B cell (primary cell): ENCODE data around the gene OMA1. TPM values are rescaled to one million over a fixed set of nuclear protein-coding genes. Genes with fewer than 3 reads are reported as not detected.

ENCODE experiments used
- ATAC-seq: fragments of 200-7000 bp; cut with Tn5 transposase; one replicate; pipeline ENCODE4 v1.10.0; 2021; ENCODE audit warnings: low read depth, mild to moderate bottlenecking, moderate number of reproducible peaks, moderate library complexity
- CTCF ChIA-PET: fragments of 350-600 bp; sonication (Branson Sonifier 250); formaldehyde crosslinking; loops from one replicate; lab custom pipeline; 2021; ENCODE audit warnings: antibody characterized with exemption, inconsistent platforms; lab: Charles Lee
- POLR2A ChIA-PET: fragments of 350-600 bp; sonication (Branson Sonifier 250); formaldehyde crosslinking; loops from one replicate; lab custom pipeline; 2021; ENCODE audit warnings: antibody characterized with exemption; lab: Charles Lee
- DNase-seq: peaks from one replicate; pipeline ENCODE4 v3.0.0; 2013
- H2AFZ ChIP-seq: 2 replicates; pipeline ENCODE4 v1.6.1; 2012; ENCODE audit warnings: mild to moderate bottlenecking, low read depth, low read length; ENCODE audit not compliant: insufficient read depth, poor library complexity, severe bottlenecking
- H3K27ac ChIP-seq, 2 donors: 1 replicate in 1 of 2; 2 replicates in 1 of 2; pipeline ENCODE4 v1.5.1; 2012 to 2013; ENCODE audit warnings: low read length in 2 of 2, mild to moderate bottlenecking in 2 of 2, moderate library complexity in 1 of 2
- H3K27me3 ChIP-seq, 4 experiments: fragments of 200-600 bp in 1 of 4; sonication (generic) in 1 of 4; replicated peaks in 1 of 4; 1 replicate in 2 of 4; 2 replicates in 2 of 4; pipeline versions ENCODE4 v1.6.1 to v1.7.0; 2013 to 2016; ENCODE audit warnings: low read length in 3 of 4, mild to moderate bottlenecking in 2 of 4, mixed read lengths in 1 of 4, moderate library complexity in 1 of 4; ENCODE audit not compliant: insufficient read depth in 4 of 4, control insufficient read depth in 3 of 4; ENCODE audit errors: control extremely low read depth in 1 of 4
- H3K36me3 ChIP-seq, 2 experiments: replicated peaks in 1 of 2; 1 replicate in 1 of 2; 2 replicates in 1 of 2; pipeline versions ENCODE4 v1.6.1 to v1.7.1; 2013; ENCODE audit warnings: low read length in 1 of 2; ENCODE audit not compliant: insufficient read depth in 2 of 2, control insufficient read depth in 1 of 2; ENCODE audit errors: control extremely low read depth in 1 of 2, extremely low read depth in 1 of 2
- H3K4me1 ChIP-seq, 2 donors: fragments of 200-600 bp in 1 of 2; sonication (generic) in 1 of 2; 1 replicate in 1 of 2; 2 replicates in 1 of 2; pipeline versions ENCODE4 v1.5.1 to v1.6.1; 2013 to 2017; ENCODE audit warnings: low read length in 2 of 2; ENCODE audit not compliant: control insufficient read depth in 2 of 2, insufficient read depth in 2 of 2
- H3K4me2 ChIP-seq: replicated peaks from 2 replicates; pipeline ENCODE3; 2012; ENCODE audit warnings: mild to moderate bottlenecking, low read depth, low read length; ENCODE audit not compliant: poor library complexity, severe bottlenecking
- H3K4me3 ChIP-seq, 5 experiments: fragments of 200-600 bp in 1 of 5; sonication (generic) in 1 of 5; 1 replicate in 3 of 5; 2 replicates in 2 of 5; pipeline versions ENCODE4 v1.5.1 to v1.7.0; 2011 to 2016; ENCODE audit warnings: low read length in 4 of 5, mild to moderate bottlenecking in 4 of 5, low read depth in 2 of 5, control low read depth in 1 of 5, moderate library complexity in 1 of 5; ENCODE audit not compliant: insufficient read depth in 1 of 5; ENCODE audit errors: control extremely low read depth in 1 of 5, extremely low read depth in 1 of 5
- H3K79me2 ChIP-seq: fragments of 200-600 bp; sonication (generic); one replicate; pipeline ENCODE4 v1.6.0; 2016; ENCODE audit warnings: low read length; ENCODE audit not compliant: control insufficient read depth, insufficient read depth
- H3K9ac ChIP-seq: fragments of 200-600 bp; sonication (generic); 2 replicates; pipeline ENCODE4 v1.6.1; 2017; ENCODE audit warnings: mild to moderate bottlenecking, low read length, moderate library complexity
- H3K9me3 ChIP-seq, 3 donors: one replicate each; pipeline versions ENCODE4 v1.6.1 to v1.7.1; 2013; ENCODE audit warnings: low read length in 2 of 3; ENCODE audit not compliant: control insufficient read depth in 2 of 3, insufficient read depth in 1 of 3; ENCODE audit errors: control extremely low read depth in 1 of 3
- H4K20me1 ChIP-seq: 2 replicates; pipeline ENCODE4 v1.6.0; 2012; ENCODE audit warnings: mild to moderate bottlenecking, low read length; ENCODE audit not compliant: insufficient read depth, control insufficient read depth, poor library complexity, severe bottlenecking
- H3K27ac Mint-ChIP-seq: one replicate; pipeline ENCODE4 v1.8.0; 2021; ENCODE audit warnings: mixed read lengths
- H3K27me3 Mint-ChIP-seq: one replicate; pipeline ENCODE4 v1.8.0; 2021; ENCODE audit warnings: mixed read lengths
- H3K4me1 Mint-ChIP-seq: one replicate; pipeline ENCODE4 v1.8.0; 2021; ENCODE audit warnings: mixed read lengths
- H3K4me3 Mint-ChIP-seq: one replicate; pipeline ENCODE4 v1.8.0; 2021; ENCODE audit warnings: mixed read lengths
- H3K9me3 Mint-ChIP-seq: one replicate; pipeline ENCODE4 v1.8.0; 2022; ENCODE audit warnings: mixed read lengths; ENCODE audit not compliant: insufficient read depth
- EZH2 ChIP-seq: IDR thresholded peaks from 2 replicates; pipeline ENCODE4 v1.6.1; 2012; ENCODE audit warnings: borderline replicate concordance, low read depth, mild to moderate bottlenecking, moderate library complexity, low read length; ENCODE audit not compliant: insufficient read depth, poor library complexity, severe bottlenecking
- WGBS: methylation state at CpG from one replicate; pipeline ENCODE4 v1.1.5; 2013; ENCODE audit warnings: missing lambda C conversion rate; ENCODE audit not compliant: insufficient coverage; 5-methylcytosine and 5-hydroxymethylcytosine counted together
- intact Hi-C: fragments of 100-400 bp; cut with micrococcal nuclease; formaldehyde crosslinking; loops from one replicate; pipeline ENCODE4 v1.10.0; 2022
- polyA plus RNA-seq: library from polyadenylated mRNA; depleted of rRNA; stranded (reverse); fragments of >200 nt; gene quantifications from 2 replicates; pipeline ENCODE4 v1.2.3, GENCODE V29; 2012
- total RNA-seq, 2 donors: library from RNA; stranded (reverse); fragments of 120-200 nt in 1 of 2; gene quantifications; 1 replicate in 1 of 2; 2 replicates in 1 of 2; pipeline versions ENCODE4 v1.2.3 to v1.2.4, GENCODE V29; 2013 to 2022
- TF ChIP-seq, protein P1 (sequence below): fragments of 200-600 bp; IDR thresholded peaks from one replicate; pipeline ENCODE4 v1.8.0; 2022; ENCODE audit warnings: antibody characterized with exemption, mild to moderate bottlenecking

OMA1 gene
- total and polyA plus RNA-seq, 2 donors (not counting 1 experiment from before 2014, with no cell fraction given), result 22.8 to 67.5 TPM

DNA sequence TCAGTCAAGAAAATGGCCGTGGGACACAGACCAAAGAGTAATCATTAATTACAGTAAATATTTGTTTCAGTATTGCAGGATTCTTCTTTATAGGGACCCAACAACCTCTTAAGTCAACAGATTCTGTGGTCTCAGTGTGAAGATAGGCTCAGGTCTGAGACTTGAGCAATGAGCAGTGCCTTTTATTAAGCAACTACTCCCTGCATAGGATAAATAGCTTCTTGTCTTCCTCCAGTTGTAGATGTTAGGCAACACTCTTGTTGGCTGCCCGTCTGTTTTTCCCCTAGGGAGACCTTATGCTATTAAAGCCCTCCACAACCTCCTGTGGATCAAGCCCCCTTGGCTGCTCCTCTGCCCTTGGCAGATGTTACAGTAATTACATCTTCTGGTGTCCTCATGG, 1.8 kb upstream of the OMA1 start:
- no peak overlapping the region for H3K27ac ChIP-seq
- H3K4me2 ChIP-seq, result no peak overlapping the region
- H3K27me3 ChIP-seq, result peaks cover 0 to 3% (median 0%) of the 10 kb centered on the region in 4 experiments
- H3K4me3 ChIP-seq, result no peak overlapping the region
- H3K9ac ChIP-seq, result no peak overlapping the region
- intact Hi-C loops, result loop anchor here (10.0 kb wide), 2 partner anchors 1146 to 1266 kb away; partner anchors contain the start of gene HOOK1
- H3K4me1 ChIP-seq, result peaks cover 10 to 13% of the 10 kb centered on the region in 2 donors
- no peaks in the 10 kb centered on the region for H3K9me3 ChIP-seq
- Mint-ChIP-seq H3K27ac (no peak overlapping the region), H3K4me3 (no peak overlapping the region), H3K9me3 (no peaks in the 10 kb centered on the region), H3K27me3 (peaks cover 22% of the 10 kb centered on the region), H3K4me1 (peaks cover 17% of the 10 kb centered on the region)
- no peak for DNase-seq
- peaks cover 18% of the 10 kb centered on the region for H3K79me2 ChIP-seq
- no peaks in the 10 kb centered on the region for H4K20me1 ChIP-seq
- H2AFZ ChIP-seq, result no peak overlapping the region
- ChIA-PET POLR2A (no interaction called here), CTCF (interaction anchor here (1.1 to 5.7 kb wide), 4 partner anchors 9 to 31 kb away, joined by 3 to 103 read pairs (median 6); no protein-coding TSS in a partner anchor)
- H3K36me3 ChIP-seq, result no peaks in the 10 kb centered on the region
- no peak for ATAC-seq
- no peak for TF ChIP-seq EZH2
- TF ChIP-seq, protein P1, sequence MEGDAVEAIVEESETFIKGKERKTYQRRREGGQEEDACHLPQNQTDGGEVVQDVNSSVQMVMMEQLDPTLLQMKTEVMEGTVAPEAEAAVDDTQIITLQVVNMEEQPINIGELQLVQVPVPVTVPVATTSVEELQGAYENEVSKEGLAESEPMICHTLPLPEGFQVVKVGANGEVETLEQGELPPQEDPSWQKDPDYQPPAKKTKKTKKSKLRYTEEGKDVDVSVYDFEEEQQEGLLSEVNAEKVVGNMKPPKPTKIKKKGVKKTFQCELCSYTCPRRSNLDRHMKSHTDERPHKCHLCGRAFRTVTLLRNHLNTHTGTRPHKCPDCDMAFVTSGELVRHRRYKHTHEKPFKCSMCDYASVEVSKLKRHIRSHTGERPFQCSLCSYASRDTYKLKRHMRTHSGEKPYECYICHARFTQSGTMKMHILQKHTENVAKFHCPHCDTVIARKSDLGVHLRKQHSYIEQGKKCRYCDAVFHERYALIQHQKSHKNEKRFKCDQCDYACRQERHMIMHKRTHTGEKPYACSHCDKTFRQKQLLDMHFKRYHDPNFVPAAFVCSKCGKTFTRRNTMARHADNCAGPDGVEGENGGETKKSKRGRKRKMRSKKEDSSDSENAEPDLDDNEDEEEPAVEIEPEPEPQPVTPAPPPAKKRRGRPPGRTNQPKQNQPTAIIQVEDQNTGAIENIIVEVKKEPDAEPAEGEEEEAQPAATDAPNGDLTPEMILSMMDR, result no peak
- 100% methylated on average over 1 of the region's 2 CpGs for WGBS
